Measurements from ENCODE around the gene DYNC2LI1. TPM values are rescaled to one million over a fixed set of nuclear protein-coding genes. Genes with fewer than 3 reads are reported as not detected.

The DYNC2LI1 gene
- total and polyA plus RNA-seq, 8 donors = 3.8 to 22.7 (median 9.3) TPM

- H3K9me3 ChIP-seq = no peaks in the 10 kb centered on the region
- no peak for DNase-seq
- ATAC-seq = peak in 1 of 4 donors; percentile 51
- no peak for TF ChIP-seq CTCF (IDR thresholded peaks at IDR 0.05)
- H3K27ac ChIP-seq = no peak overlapping the region
- 81 to 87% methylated on average over 20 of the region's 20 CpGs for WGBS, 2 donors
- H3K4me1 ChIP-seq = no peaks in the 10 kb centered on the region
- H3K4me3 ChIP-seq = no peak overlapping the region
- peaks cover 0 to 3% (median 0%) of the 10 kb centered on the region in 4 donors for H3K27me3 ChIP-seq
- FAIRE-seq = no peak
- intact Hi-C loops (cut with DNase I) = no loop called here
- H3K36me3 ChIP-seq = no peaks in the 10 kb centered on the region
Observed at GRCh38 chr2:43851011-43851980, 77.5 kb downstream of the DYNC2LI1 start.

GRCh38 chr2:43852196-43852730 lies 78.4 kb downstream of the DYNC2LI1 start:
- Histone ChIP-seq H3K4me3 (no peak overlapping the region), H3K36me3 (no peaks in the 10 kb centered on the region), H3K27ac (no peak overlapping the region), H3K27me3 (peaks cover 0 to 3% (median 0%) of the 10 kb centered on the region in 4 donors), H3K9me3 (no peaks in the 10 kb centered on the region), H3K4me1 (no peaks in the 10 kb centered on the region)
- ATAC-seq (no peak), FAIRE-seq (no peak), DNase-seq (peak in 1 of 6 donors; percentile 36)
- no peak for TF ChIP-seq CTCF (IDR thresholded peaks at IDR 0.05)
- intact Hi-C loops (cut with DNase I) = no loop called here
- 88 to 95% methylated on average over 21 of the region's 21 CpGs for WGBS, 2 donors

GRCh38 chr2:43853141-43854081 lies 79.6 kb downstream of the DYNC2LI1 start:
- TF ChIP-seq CTCF (IDR thresholded peaks at IDR 0.05) = no peak
- no peak overlapping the region for H3K4me3 ChIP-seq
- DNase-seq (no peak), FAIRE-seq (no peak), ATAC-seq (no peak)
- H3K9me3 ChIP-seq = no peaks in the 10 kb centered on the region
- WGBS, 2 donors = 68 to 72% methylated on average over 10 of the region's 10 CpGs
- H3K4me1 ChIP-seq = no peaks in the 10 kb centered on the region
- intact Hi-C loops (cut with DNase I) = no loop called here
- H3K27ac ChIP-seq = no peak overlapping the region
- H3K36me3 ChIP-seq = no peaks in the 10 kb centered on the region
- H3K27me3 ChIP-seq = peaks cover 0 to 3% (median 0%) of the 10 kb centered on the region in 4 donors

GRCh38 chr2:43854671-43855070 lies 80.8 kb downstream of the DYNC2LI1 start:
- intact Hi-C loops (cut with DNase I) = no loop called here
- Histone ChIP-seq H3K27ac (no peak overlapping the region), H3K36me3 (no peaks in the 10 kb centered on the region), H3K4me3 (no peak overlapping the region), H3K9me3 (no peaks in the 10 kb centered on the region), H3K27me3 (peaks cover 0 to 3% (median 0%) of the 10 kb centered on the region in 4 donors), H3K4me1 (no peaks in the 10 kb centered on the region)
- no peak for ATAC-seq
- 65 to 70% methylated on average over 3 of the region's 3 CpGs for WGBS, 2 donors
- no peak for DNase-seq
- TF ChIP-seq CTCF (IDR thresholded peaks at IDR 0.05) = no peak
- FAIRE-seq = no peak
